Tibial artery (tissue), 4 donors: Measurements from ENCODE around the gene ATP6V0C.
A peak's percentile ranks its signal among the peaks of the same experiment; 100 is the strongest.

ENCODE experiments used
- DNase-seq, 2 donors: peaks; one replicate each; pipeline ENCODE4 v3.0.0-alpha.2; 2019
- H3K27ac ChIP-seq, 2 donors: fragments of 200-600 bp; sonication (generic) in 1 of 2; 1 replicate in 1 of 2; 2 replicates in 1 of 2; pipeline ENCODE4 v1.5.1; 2018 to 2019; ENCODE audit warnings: mild to moderate bottlenecking in 1 of 2
- H3K27me3 ChIP-seq, 2 donors: fragments of 200-600 bp; sonication (generic) in 1 of 2; one replicate each; pipeline versions ENCODE4 v1.5.1 to v1.6.0; 2016 to 2019
- H3K36me3 ChIP-seq, 3 donors: fragments of 200-600 bp; sonication (generic) in 2 of 3; one replicate each; pipeline ENCODE4 v1.5.1; 2016 to 2019; ENCODE audit warnings: mild to moderate bottlenecking in 2 of 3
- H3K4me1 ChIP-seq, 4 donors: fragments of 200-600 bp; sonication (generic) in 2 of 4; 1 replicate in 3 of 4; 2 replicates in 1 of 4; pipeline ENCODE4 v1.5.1; 2016 to 2019
- H3K4me3 ChIP-seq, 2 donors: fragments of 200-600 bp; sonication (generic) in 1 of 2; 1 replicate in 1 of 2; 2 replicates in 1 of 2; pipeline ENCODE4 v1.5.1; 2018 to 2019; ENCODE audit warnings: mild to moderate bottlenecking in 2 of 2
- H3K9me3 ChIP-seq, 3 donors: fragments of 200-600 bp; sonication (generic) in 1 of 3; one replicate each; pipeline ENCODE4 v1.5.1; 2016 to 2019
- CTCF ChIP-seq, 2 experiments: fragments of 200-600 bp in 1 of 2; fragments of 450-650 bp in 1 of 2; IDR thresholded peaks; one replicate each; pipeline ENCODE4 v1.5.1; 2017 to 2019; ENCODE audit warnings: antibody characterized with exemption in 2 of 2, mild to moderate bottlenecking in 1 of 2, moderate library complexity in 1 of 2
- intact Hi-C: fragments of 100-400 bp; cut with DNase I; formaldehyde crosslinking; loops from one replicate; pipeline ENCODE4 v1.15.0; 2023; ENCODE audit warnings: low total_unique reads

ATP6V0C gene

DNA sequence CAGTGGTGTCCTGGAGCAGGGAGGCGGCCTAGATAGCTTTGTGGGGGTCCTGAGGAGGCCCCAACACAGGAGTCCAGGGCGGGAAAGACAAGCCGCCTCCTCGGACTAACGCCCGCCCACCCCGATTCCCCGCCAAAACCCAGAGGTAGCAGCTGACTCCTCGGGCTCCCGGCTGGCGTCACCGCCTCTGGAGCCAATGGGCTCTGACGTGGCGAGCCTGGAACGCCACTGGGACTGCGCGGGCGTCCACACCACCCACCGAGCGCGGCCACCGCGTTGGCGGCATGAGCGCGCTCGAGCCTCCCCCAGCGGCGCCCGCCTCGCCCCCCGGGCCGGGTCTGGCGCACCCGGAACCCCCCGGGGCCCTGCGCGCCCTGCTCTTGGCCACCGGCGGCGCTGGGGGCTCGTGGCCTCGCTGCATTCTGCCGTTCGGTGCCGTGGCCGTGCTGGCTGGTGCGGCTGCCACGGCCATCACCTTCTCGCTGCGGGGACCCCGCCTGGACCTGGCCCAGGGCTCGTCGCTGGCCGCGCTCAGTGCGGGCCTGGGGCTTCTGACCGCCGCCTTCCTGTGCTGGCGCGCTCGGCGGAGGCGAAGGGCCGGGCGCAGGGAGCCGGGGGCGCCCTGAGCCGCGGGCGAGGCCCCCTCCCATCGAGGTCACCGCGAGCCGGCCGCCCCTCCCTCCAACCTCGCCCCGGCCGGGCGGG is 46.1 kb upstream of the ATP6V0C start:
- Histone ChIP-seq H3K36me3 (no peaks in the 10 kb centered on the region), H3K27me3 (peaks cover 6 to 65% of the 10 kb centered on the region in 2 donors), H3K27ac (peak overlapping the region; percentile 32 to 40), H3K9me3 (no peaks in the 10 kb centered on the region), H3K4me3 (peak overlapping the region; percentile 49 to 66), H3K4me1 (peaks cover 6 to 53% (median 36%) of the 10 kb centered on the region in 4 donors)
- intact Hi-C loops, result no loop called here
- no peak for TF ChIP-seq CTCF (IDR thresholded peaks at IDR 0.05)
- peak; percentile 75 to 91 for DNase-seq

GRCh38 chr16:2468233-2468724 is 45.5 kb upstream of the ATP6V0C start:
- H3K4me1 ChIP-seq, result peaks cover 6 to 58% (median 40%) of the 10 kb centered on the region in 4 donors
- H3K4me3 ChIP-seq, result peak overlapping the region; percentile 49 to 66
- peaks cover 6 to 71% of the 10 kb centered on the region in 2 donors for H3K27me3 ChIP-seq
- H3K9me3 ChIP-seq, result no peaks in the 10 kb centered on the region
- intact Hi-C loops, result no loop called here
- peak overlapping the region; percentile 32 to 40 for H3K27ac ChIP-seq
- no peak for DNase-seq
- H3K36me3 ChIP-seq, result no peaks in the 10 kb centered on the region
- TF ChIP-seq CTCF (IDR thresholded peaks at IDR 0.05), result no peak

DNA sequence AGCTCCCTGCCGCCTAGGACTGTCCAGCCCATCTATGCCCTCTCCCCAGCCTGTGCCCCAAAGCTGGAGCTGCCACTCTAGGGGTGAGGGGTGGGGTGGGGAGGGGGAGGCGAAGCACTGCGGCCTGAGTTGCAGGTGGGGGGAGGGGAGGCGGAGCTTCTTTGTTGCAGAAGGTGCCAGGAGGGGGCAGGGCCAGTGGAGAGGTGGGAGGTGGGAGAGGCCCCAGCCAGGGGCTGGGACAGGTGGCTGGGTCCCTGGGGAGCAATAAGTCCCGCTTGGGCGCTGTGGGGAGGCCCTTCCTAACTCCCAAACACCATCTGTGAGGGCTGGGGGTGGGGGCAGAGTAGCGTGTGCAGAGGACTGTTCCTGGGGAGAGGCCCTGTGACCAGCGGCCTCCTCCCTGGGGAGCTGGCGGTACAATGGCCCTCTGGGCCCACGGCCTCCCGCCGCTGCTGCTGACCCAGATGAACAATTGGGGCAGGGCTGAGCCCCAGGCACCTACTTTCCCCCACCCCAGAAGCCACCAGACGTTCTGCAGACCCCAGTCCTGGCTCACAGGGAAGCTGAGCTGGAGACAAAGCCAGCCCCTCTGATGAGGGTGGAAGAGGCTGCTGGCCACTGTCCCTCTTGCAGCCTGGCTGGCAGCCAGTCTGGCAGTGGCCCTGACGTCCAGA is 44.9 kb upstream of the ATP6V0C start:
- Histone ChIP-seq H3K27ac (no peak overlapping the region), H3K4me1 (peaks cover 6 to 64% (median 45%) of the 10 kb centered on the region in 4 donors), H3K36me3 (no peaks in the 10 kb centered on the region), H3K4me3 (peak overlapping the region; percentile 49 to 66), H3K27me3 (peaks cover 6 to 74% of the 10 kb centered on the region in 2 donors), H3K9me3 (no peaks in the 10 kb centered on the region)
- intact Hi-C loops, result no loop called here
- no peak for TF ChIP-seq CTCF (IDR thresholded peaks at IDR 0.05)
- DNase-seq, result no peak

- no peak for DNase-seq
- no peak for TF ChIP-seq CTCF (IDR thresholded peaks at IDR 0.05)
- Histone ChIP-seq H3K27me3 (peaks cover 6 to 71% of the 10 kb centered on the region in 2 donors), H3K27ac (no peak overlapping the region), H3K4me1 (peaks cover 6 to 71% (median 52%) of the 10 kb centered on the region in 4 donors), H3K9me3 (no peaks in the 10 kb centered on the region), H3K4me3 (no peak overlapping the region), H3K36me3 (no peaks in the 10 kb centered on the region)
- intact Hi-C loops, result loop anchor here (10.0 kb wide), 1 partner anchor 125 kb away; the partner anchor contains the start of gene ABCA3
Measured at GRCh38 chr16:2469399-2470233, 44.1 kb upstream of the ATP6V0C start.

GRCh38 chr16:2470234-2470601 is 43.5 kb upstream of the ATP6V0C start:
- DNase-seq, result no peak
- TF ChIP-seq CTCF (IDR thresholded peaks at IDR 0.05), result no peak
- Histone ChIP-seq H3K27ac (no peak overlapping the region), H3K36me3 (no peaks in the 10 kb centered on the region), H3K27me3 (peaks cover 6 to 69% of the 10 kb centered on the region in 2 donors), H3K4me1 (peaks cover 6 to 73% (median 53%) of the 10 kb centered on the region in 4 donors), H3K9me3 (no peaks in the 10 kb centered on the region), H3K4me3 (no peak overlapping the region)
- intact Hi-C loops, result loop anchor here (10.0 kb wide), 1 partner anchor 125 kb away; the partner anchor contains the start of gene ABCA3
